Lung (tissue), 12 donors: ENCODE results near the gene NHS. TPM values are rescaled to one million over a fixed set of nuclear protein-coding genes. Genes with fewer than 3 reads are reported as not detected.

ENCODE experiments used
- ATAC-seq: fragments of 200-7000 bp; cut with Tn5 transposase; one replicate; pipeline ENCODE4 v1.9.1; 2020; ENCODE audit warnings: moderate number of reproducible peaks; ENCODE audit not compliant: insufficient read depth, low FRiP score
- DNase-seq, 3 donors: peaks; one replicate each; pipeline ENCODE4 v3.0.0-alpha.2; 2013 to 2017
- H3K27ac ChIP-seq, 2 donors: one replicate each; pipeline ENCODE4 v1.5.1; 2013; ENCODE audit warnings: mild to moderate bottlenecking in 2 of 2, moderate library complexity in 2 of 2, control low read depth in 1 of 2, inconsistent platforms in 1 of 2, low read depth in 1 of 2, low read length in 1 of 2
- H3K27me3 ChIP-seq, 3 donors: one replicate each; pipeline ENCODE4 v1.5.1; 2013; ENCODE audit warnings: low read length in 2 of 3; ENCODE audit not compliant: control insufficient read depth in 3 of 3, insufficient read depth in 3 of 3
- H3K36me3 ChIP-seq, 4 donors: one replicate each; pipeline ENCODE4 v1.5.1; 2013; ENCODE audit warnings: low read length in 4 of 4, mild to moderate bottlenecking in 1 of 4, moderate library complexity in 1 of 4; ENCODE audit not compliant: control insufficient read depth in 4 of 4, insufficient read depth in 4 of 4
- H3K4me1 ChIP-seq, 5 donors: one replicate each; pipeline ENCODE4 v1.5.1; 2013; ENCODE audit warnings: low read length in 5 of 5, mild to moderate bottlenecking in 2 of 5, moderate library complexity in 1 of 5; ENCODE audit not compliant: control insufficient read depth in 5 of 5, insufficient read depth in 5 of 5
- H3K4me3 ChIP-seq: one replicate; pipeline ENCODE4 v1.5.1; 2013; ENCODE audit warnings: mild to moderate bottlenecking, control low read depth, moderate library complexity
- H3K9ac ChIP-seq, 2 donors: one replicate each; pipeline ENCODE4 v1.5.1; 2013; ENCODE audit warnings: low read length in 2 of 2, control low read depth in 1 of 2; ENCODE audit not compliant: insufficient read depth in 1 of 2
- H3K9me3 ChIP-seq, 4 donors: one replicate each; pipeline ENCODE4 v1.5.1; 2013; ENCODE audit warnings: low read length in 3 of 4, mild to moderate bottlenecking in 1 of 4, moderate library complexity in 1 of 4; ENCODE audit not compliant: control insufficient read depth in 4 of 4, insufficient read depth in 3 of 4
- CTCF ChIP-seq: IDR thresholded peaks from 2 replicates; pipeline ENCODE4 v1.5.1; 2012; ENCODE audit warnings: mild to moderate bottlenecking; ENCODE audit errors: control extremely low read depth, extremely low read depth
- WGBS, 2 donors: extraction: QIAGEN DNeasy Blood & Tissue Kit; methylation state at CpG; one replicate each; pipeline ENCODE4 v1.1.7; 2013; 5-methylcytosine and 5-hydroxymethylcytosine counted together
- polyA plus RNA-seq, 2 donors: library from polyadenylated mRNA; stranded (reverse); fragments of 200-250 nt; gene quantifications; one replicate each; pipeline ENCODE4 v1.2.1, GENCODE V29; 2013
- total RNA-seq, 2 donors: library from RNA; depleted of rRNA in 1 of 2; stranded (reverse); fragments of >200 nt in 1 of 2; gene quantifications; one replicate each; pipeline ENCODE4 v1.2.1, GENCODE V29; 2014 to 2021
- donor health status: control.
- donor health status: control.
- donor health status: Bipolar disorder and iron deficiency.
- donor health status: healthy.
- donor health status: DM: yes; HTN: yes; CAD: no.

NHS gene
- total and polyA plus RNA-seq, 4 donors, result 0.46 to 2.0 (median 1.4) TPM

- DNase-seq (no peak), ATAC-seq (no peak)
- H3K27ac ChIP-seq, result no peak overlapping the region
- no peak overlapping the region for H3K4me3 ChIP-seq
- WGBS, 2 donors, result 47 to 89% methylated on average over 1 of the region's 1 CpG
- TF ChIP-seq CTCF, result no peak
- no peaks in the 10 kb centered on the region for H3K9me3 ChIP-seq
- H3K27me3 ChIP-seq, result peaks cover 0 to 31% (median 29%) of the 10 kb centered on the region in 3 donors
- H3K4me1 ChIP-seq, result peaks cover 0 to 32% (median 3%) of the 10 kb centered on the region in 5 donors
- H3K9ac ChIP-seq, result no peak overlapping the region
- no peaks in the 10 kb centered on the region for H3K36me3 ChIP-seq
Measured at GRCh38 chrX:17525266-17525665, 150.3 kb downstream of the NHS start.

- 88% methylated on average over 8 of the region's 8 CpGs for WGBS, 2 donors
- Histone ChIP-seq H3K27me3 (peaks cover 0 to 30% (median 29%) of the 10 kb centered on the region in 3 donors), H3K36me3 (no peaks in the 10 kb centered on the region), H3K4me1 (peaks cover 0 to 32% (median 3%) of the 10 kb centered on the region in 5 donors), H3K9ac (no peak overlapping the region), H3K27ac (peak overlapping the region in 1 of 2 donors; percentile 39), H3K9me3 (no peaks in the 10 kb centered on the region), H3K4me3 (no peak overlapping the region)
- ATAC-seq (no peak), DNase-seq (peak in 2 of 3 donors; percentile 63 to 66)
- TF ChIP-seq CTCF, result no peak
Measured at GRCh38 chrX:17525762-17526555, 151.0 kb downstream of the NHS start.

GRCh38 chrX:17527135-17527701 is 152.2 kb downstream of the NHS start:
- Histone ChIP-seq H3K27ac (peak overlapping the region in 1 of 2 donors; percentile 45), H3K9me3 (no peaks in the 10 kb centered on the region), H3K4me1 (peaks cover 0 to 32% (median 3%) of the 10 kb centered on the region in 5 donors), H3K27me3 (peaks cover 0 to 27% (median 27%) of the 10 kb centered on the region in 3 donors), H3K9ac (no peak overlapping the region), H3K4me3 (no peak overlapping the region), H3K36me3 (no peaks in the 10 kb centered on the region)
- peak; percentile 8 for ATAC-seq
- 7 to 32% methylated on average over 5 of the region's 5 CpGs for WGBS, 2 donors
- DNase-seq, result peak; percentile 35 to 76 (median 72)
- TF ChIP-seq CTCF, result no peak
